Caco-2 (cell line): ENCODE data around the gene PRX. TPM values are rescaled to one million over a fixed set of nuclear protein-coding genes. Genes with fewer than 3 reads are reported as not detected.

ENCODE experiments used
- BruUV-seq: library from RNA; stranded (reverse); fragments of 400-500 nt; replicated peaks from 2 replicates; lab custom pipeline; 2021; lab: Mats Ljungman, UMichigan
- CTCF ChIA-PET: fragments of 300-600 bp; sonication (Branson Sonifier 250); formaldehyde crosslinking; loops from one replicate; lab custom pipeline; 2022; ENCODE audit warnings: antibody characterized with exemption; lab: Charles Lee
- POLR2A ChIA-PET: fragments of 300-600 bp; sonication (Branson Sonifier 250); formaldehyde crosslinking; loops from one replicate; lab custom pipeline; 2022; ENCODE audit warnings: antibody characterized with exemption; lab: Charles Lee
- DNase-seq, 2 experiments: peaks; one replicate each; pipeline versions ENCODE4 v3.0.0 to v3.0.0-alpha.2; 2020 to 2022
- H3K27me3 ChIP-seq: replicated peaks from 2 replicates; pipeline ENCODE4 v1.6.0; 2011; ENCODE audit warnings: low read length; ENCODE audit not compliant: control insufficient read depth, insufficient read depth
- H3K36me3 ChIP-seq: 2 replicates; pipeline ENCODE4 v1.5.1; 2011; ENCODE audit warnings: low read length; ENCODE audit not compliant: control insufficient read depth, insufficient read depth
- H3K4me1 ChIP-seq: fragments of 250-450 bp; sonication (Bioruptor Pico); 2 replicates; pipeline ENCODE4 v1.5.1; 2020; ENCODE audit warnings: mild to moderate bottlenecking
- H3K4me3 ChIP-seq: 2 replicates; pipeline ENCODE4 v1.5.1; 2011; ENCODE audit warnings: low read depth, mild to moderate bottlenecking, control low read depth, low read length
- H3K9me3 ChIP-seq: fragments of 250-450 bp; sonication (Bioruptor Pico); 2 replicates; pipeline ENCODE4 v1.5.1; 2020; ENCODE audit warnings: mild to moderate bottlenecking, moderate library complexity
- H3K27ac Mint-ChIP-seq: one replicate; pipeline ENCODE4 v1.8.0; 2022; ENCODE audit warnings: mixed read lengths; ENCODE audit not compliant: unreplicated experiment
- H3K27me3 Mint-ChIP-seq: one replicate; pipeline ENCODE4 v1.8.0; 2022; ENCODE audit warnings: mixed read lengths; ENCODE audit not compliant: insufficient read depth, unreplicated experiment
- H3K36me3 Mint-ChIP-seq: one replicate; pipeline ENCODE4 v1.8.0; 2022; ENCODE audit warnings: mild to moderate bottlenecking, mixed read lengths; ENCODE audit not compliant: insufficient read depth, unreplicated experiment
- H3K4me1 Mint-ChIP-seq: one replicate; pipeline ENCODE4 v1.8.0; 2022; ENCODE audit warnings: low read depth, mixed read lengths; ENCODE audit not compliant: unreplicated experiment
- H3K4me3 Mint-ChIP-seq: one replicate; pipeline ENCODE4 v1.8.0; 2022; ENCODE audit warnings: mild to moderate bottlenecking, moderate library complexity, mixed read lengths; ENCODE audit not compliant: unreplicated experiment
- H3K9me3 Mint-ChIP-seq: one replicate; pipeline ENCODE4 v1.8.0; 2022; ENCODE audit warnings: mixed read lengths; ENCODE audit not compliant: unreplicated experiment
- CTCF ChIP-seq, 2 experiments: fragments of 200-600 bp in 1 of 2; IDR thresholded peaks; 1 replicate in 1 of 2; 2 replicates in 1 of 2; pipeline versions ENCODE4 v1.5.1 to v1.8.0; 2011 to 2022; ENCODE audit warnings: antibody characterized with exemption in 1 of 2, control low read depth in 1 of 2, inconsistent platforms in 1 of 2, low read depth in 1 of 2, low read length in 1 of 2, mild to moderate bottlenecking in 1 of 2, moderate library complexity in 1 of 2; ENCODE audit not compliant: insufficient read depth in 1 of 2, severe bottlenecking in 1 of 2, unreplicated experiment in 1 of 2
- intact Hi-C: fragments of 100-400 bp; cut with micrococcal nuclease; formaldehyde crosslinking; loops from one replicate; pipeline ENCODE4 v1.10.0; 2022; ENCODE audit not compliant: unreplicated experiment
- total RNA-seq: library from RNA; stranded (reverse); gene quantifications from 2 replicates; pipeline ENCODE4 v1.2.3, GENCODE V29; 2022

The PRX gene
- total RNA-seq, 1 experiment from 2014 or later: 2.5 TPM

- H3K36me3 ChIP-seq: peaks cover 10% of the 10 kb centered on the region
- CTCF ChIA-PET: interaction anchor here (0.6 to 2.1 kb wide), 5 partner anchors 9 to 1393 kb away, joined by 3 to 17 read pairs (median 8); partner anchors contain the start of gene BLVRB
- Mint-ChIP-seq H3K4me1 (peaks cover 9% of the 10 kb centered on the region), H3K27ac (peak within 1 kb of the TSS; percentile 98), H3K36me3 (peaks cover 56% of the 10 kb centered on the region), H3K27me3 (no peaks in the 10 kb centered on the region), H3K4me3 (peak within 1 kb of the TSS; percentile 97), H3K9me3 (no peaks in the 10 kb centered on the region)
- H3K27me3 ChIP-seq: no peaks in the 10 kb centered on the region
- H3K9me3 ChIP-seq: no peaks in the 10 kb centered on the region
- intact Hi-C loops: loop anchor here (1.0 kb wide), 7 partner anchors 11 to 139 kb away; partner anchors contain the start of genes BLVRB, C19orf47 and PLD3
- peak; percentile 97 to 99 for DNase-seq
- no peak for TF ChIP-seq CTCF (IDR thresholded peaks at IDR 0.05; ENCODE audit: insufficient read depth in 1 of 2, low read depth in 1 of 2, low read length in 1 of 2, severe bottlenecking in 1 of 2, unreplicated experiment in 1 of 2)
- H3K4me3 ChIP-seq: peak within 1 kb of the TSS; percentile 90
- POLR2A ChIA-PET: interaction anchor here (1.0 to 2.6 kb wide), 5 partner anchors 9 to 160 kb away, joined by 8 to 17 read pairs (median 10); partner anchors contain the start of gene BLVRB
- H3K4me1 ChIP-seq: peaks cover 23% of the 10 kb centered on the region
- BruUV-seq: no TSS peak
Observed at GRCh38 chr19:40444000-40444824, 31.0 kb upstream of the PRX start, which contains the start of gene SERTAD3. TSS of gene SERTAD3 (minus strand) at chr19:40444335. CDS start at chr19:40442080, 2,255 bp downstream.

GRCh38 chr19:40443131-40443999 is 30.2 kb upstream of the PRX start:
- BruUV-seq: TSS peak; percentile 50
- H3K4me3 Mint-ChIP-seq: peak overlapping the region; percentile 97

More at GRCh38 chr19:40443131-40443999, 30.2 kb upstream of the PRX start:
- peak overlapping the region; percentile 98 for H3K27ac Mint-ChIP-seq
- no peaks in the 10 kb centered on the region for H3K9me3 ChIP-seq
- peak overlapping the region; percentile 90 for H3K4me3 ChIP-seq
- peaks cover 23% of the 10 kb centered on the region for H3K4me1 ChIP-seq
- H3K36me3 ChIP-seq: peaks cover 8% of the 10 kb centered on the region
- TF ChIP-seq CTCF (IDR thresholded peaks at IDR 0.05; ENCODE audit: insufficient read depth in 1 of 2, low read depth in 1 of 2, low read length in 1 of 2, severe bottlenecking in 1 of 2, unreplicated experiment in 1 of 2): no peak
- peaks cover 9% of the 10 kb centered on the region for H3K4me1 Mint-ChIP-seq
- ChIA-PET CTCF (interaction anchor here (1.0 to 2.4 kb wide), 7 partner anchors 10 to 80 kb away, joined by 4 to 17 read pairs (median 10); partner anchors contain the start of genes BLVRB and SERTAD1), POLR2A (interaction anchor here (0.6 to 2.6 kb wide), 12 partner anchors 9 to 819 kb away, joined by 3 to 56 read pairs (median 10); partner anchors contain the start of genes ACTMAP, BLVRB, COQ8B and ITPKC)
- intact Hi-C loops: loop anchor here (1.0 kb wide), 4 partner anchors 10 to 95 kb away; partner anchors contain the start of genes BLVRB, C19orf47 and PLD3
- DNase-seq: peak; percentile 100
- no peaks in the 10 kb centered on the region for H3K27me3 Mint-ChIP-seq
- peaks cover 58% of the 10 kb centered on the region for H3K36me3 Mint-ChIP-seq
- no peaks in the 10 kb centered on the region for H3K9me3 Mint-ChIP-seq
- H3K27me3 ChIP-seq: no peaks in the 10 kb centered on the region
